SU-DHL-6 (cell line): ENCODE results near the gene INSR.

ENCODE experiments used
- H2AFZ ChIP-seq: fragments of 200-600 bp; sonication (generic); 2 replicates; pipeline ENCODE4 v1.6.1; 2014; ENCODE audit warnings: low read depth, mild to moderate bottlenecking, moderate library complexity, mixed read lengths, antibody characterized with exemption, low read length; ENCODE audit not compliant: severe bottlenecking
- H3F3A ChIP-seq: fragments of 200-600 bp; shearing (Covaris generic); 2 replicates; pipeline ENCODE4 v1.6.0; 2016; ENCODE audit warnings: antibody characterized with exemption, mild to moderate bottlenecking; ENCODE audit not compliant: insufficient read depth
- H3K27ac ChIP-seq: fragments of 200-600 bp; sonication (generic); 2 replicates; pipeline ENCODE4 v1.5.1; 2016; ENCODE audit warnings: low read depth, mild to moderate bottlenecking, low read length, moderate library complexity, mixed read lengths
- H3K27me3 ChIP-seq: fragments of 200-600 bp; sonication (generic), shearing (Covaris generic); 2 replicates; pipeline ENCODE4 v1.6.0; 2014; ENCODE audit warnings: mild to moderate bottlenecking, low read length
- H3K36me3 ChIP-seq: fragments of 200-600 bp; sonication (generic); 2 replicates; pipeline ENCODE4 v1.6.1; 2014; ENCODE audit warnings: mild to moderate bottlenecking, low read length, mixed read lengths
- H3K4me2 ChIP-seq: fragments of 300-600, 200-600 bp; shearing (Covaris generic), sonication (generic); 2 replicates; pipeline ENCODE4 v1.6.0; 2014; ENCODE audit warnings: low read length, low read depth, mild to moderate bottlenecking; ENCODE audit not compliant: poor library complexity, severe bottlenecking
- H3K4me3 ChIP-seq: fragments of 200-600 bp; sonication (generic); 2 replicates; pipeline ENCODE4 v1.5.1; 2014; ENCODE audit warnings: antibody characterized with exemption, low read length, mild to moderate bottlenecking, mixed read lengths; ENCODE audit not compliant: insufficient read depth, poor library complexity, severe bottlenecking
- H3K79me2 ChIP-seq: fragments of 200-600 bp; sonication (generic); 2 replicates; pipeline ENCODE4 v1.6.1; 2014; ENCODE audit warnings: mild to moderate bottlenecking, low read length, moderate library complexity; ENCODE audit not compliant: insufficient read depth
- H3K9ac ChIP-seq: fragments of 200-600 bp; sonication (generic); 2 replicates; pipeline ENCODE4 v1.7.0; 2014; ENCODE audit warnings: mild to moderate bottlenecking, low read length
- H3K9me2 ChIP-seq: fragments of 200-600 bp; sonication (generic); replicated peaks from 2 replicates; pipeline ENCODE4 v1.6.1; 2014; ENCODE audit warnings: low read length; ENCODE audit not compliant: insufficient read depth
- H3K9me3 ChIP-seq: fragments of 200-600 bp; sonication (generic); 2 replicates; pipeline ENCODE4 v1.6.1; 2014; ENCODE audit warnings: low read length, mixed read lengths; ENCODE audit not compliant: insufficient read depth
- H4K20me1 ChIP-seq: fragments of 200-600 bp; sonication (generic); 2 replicates; pipeline ENCODE4 v1.6.1; 2014; ENCODE audit warnings: low read depth, mild to moderate bottlenecking, antibody characterized with exemption, low read length, moderate library complexity, mixed read lengths
- EZH2phosphoT487 ChIP-seq: fragments of 200-600 bp; sonication (generic), shearing (Covaris generic); conservative IDR thresholded peaks from 2 replicates; pipeline ENCODE4 v1.6.1; 2018; ENCODE audit warnings: mild to moderate bottlenecking, antibody characterized with exemption, low read length, moderate library complexity, mixed read lengths
- TF ChIP-seq, protein P1 (sequence below): fragments of 200-600 bp; sonication (generic); IDR thresholded peaks from one replicate; pipeline ENCODE4 v1.5.1; 2017; ENCODE audit warnings: antibody characterized with exemption, mild to moderate bottlenecking, low read length, moderate library complexity; ENCODE audit not compliant: insufficient read depth, poor library complexity, severe bottlenecking

Gene INSR

DNA sequence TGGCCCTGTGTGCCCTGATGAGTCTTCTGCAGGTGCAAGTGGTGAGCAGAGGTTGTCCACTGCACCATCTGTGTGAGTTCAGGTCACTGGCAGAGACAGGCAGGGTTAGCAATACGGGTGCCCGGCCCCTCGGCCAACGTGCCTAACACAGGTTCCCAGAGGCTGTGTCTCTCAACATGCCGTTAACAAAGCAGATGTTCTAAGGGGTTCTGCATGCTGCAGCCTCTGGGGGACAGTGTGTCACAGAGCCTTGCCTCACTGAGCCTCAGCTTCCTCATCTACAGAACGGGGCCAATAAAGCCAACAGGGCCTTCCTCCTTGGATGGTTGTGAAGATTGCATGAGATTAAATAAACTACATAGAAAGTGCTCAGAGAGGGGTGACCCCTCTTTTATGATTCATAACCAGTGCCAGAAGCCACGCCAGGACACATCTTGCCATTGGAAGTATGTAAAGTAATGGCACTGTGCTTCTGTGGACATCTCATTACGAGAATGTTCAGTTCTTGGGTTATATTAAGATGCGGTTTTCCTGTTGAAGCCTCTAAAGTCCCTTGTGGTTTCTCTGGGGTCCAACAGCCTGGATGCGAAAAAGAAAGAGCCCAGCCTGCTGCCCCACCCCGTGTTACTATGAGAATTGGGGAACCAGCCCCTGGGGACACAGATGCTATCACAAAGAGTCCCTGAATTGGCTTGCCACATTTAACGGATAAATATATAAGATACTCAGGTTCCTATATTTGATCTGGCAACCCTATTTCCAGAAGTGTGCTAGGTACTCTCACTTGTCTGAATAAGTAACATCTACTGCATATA is 43.4 kb upstream of the INSR start:
- H3K27me3 ChIP-seq: no peaks in the 10 kb centered on the region
- H3K27ac ChIP-seq: peak overlapping the region; percentile 99
- no peaks in the 10 kb centered on the region for H3K9me3 ChIP-seq
- no peaks in the 10 kb centered on the region for H3K9me2 ChIP-seq
- H3K4me3 ChIP-seq: peak overlapping the region; percentile 33
- no peak overlapping the region for H2AFZ ChIP-seq
- H3K9ac ChIP-seq: peak overlapping the region; percentile 44
- H4K20me1 ChIP-seq: no peaks in the 10 kb centered on the region
- no peaks in the 10 kb centered on the region for H3K36me3 ChIP-seq
- TF ChIP-seq, protein P1, sequence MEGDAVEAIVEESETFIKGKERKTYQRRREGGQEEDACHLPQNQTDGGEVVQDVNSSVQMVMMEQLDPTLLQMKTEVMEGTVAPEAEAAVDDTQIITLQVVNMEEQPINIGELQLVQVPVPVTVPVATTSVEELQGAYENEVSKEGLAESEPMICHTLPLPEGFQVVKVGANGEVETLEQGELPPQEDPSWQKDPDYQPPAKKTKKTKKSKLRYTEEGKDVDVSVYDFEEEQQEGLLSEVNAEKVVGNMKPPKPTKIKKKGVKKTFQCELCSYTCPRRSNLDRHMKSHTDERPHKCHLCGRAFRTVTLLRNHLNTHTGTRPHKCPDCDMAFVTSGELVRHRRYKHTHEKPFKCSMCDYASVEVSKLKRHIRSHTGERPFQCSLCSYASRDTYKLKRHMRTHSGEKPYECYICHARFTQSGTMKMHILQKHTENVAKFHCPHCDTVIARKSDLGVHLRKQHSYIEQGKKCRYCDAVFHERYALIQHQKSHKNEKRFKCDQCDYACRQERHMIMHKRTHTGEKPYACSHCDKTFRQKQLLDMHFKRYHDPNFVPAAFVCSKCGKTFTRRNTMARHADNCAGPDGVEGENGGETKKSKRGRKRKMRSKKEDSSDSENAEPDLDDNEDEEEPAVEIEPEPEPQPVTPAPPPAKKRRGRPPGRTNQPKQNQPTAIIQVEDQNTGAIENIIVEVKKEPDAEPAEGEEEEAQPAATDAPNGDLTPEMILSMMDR: peak; percentile 19
- TF ChIP-seq EZH2phosphoT487: no peak
- peaks cover 70% of the 10 kb centered on the region for H3F3A ChIP-seq
- peak overlapping the region; percentile 71 for H3K4me2 ChIP-seq
- no peaks in the 10 kb centered on the region for H3K79me2 ChIP-seq

DNA sequence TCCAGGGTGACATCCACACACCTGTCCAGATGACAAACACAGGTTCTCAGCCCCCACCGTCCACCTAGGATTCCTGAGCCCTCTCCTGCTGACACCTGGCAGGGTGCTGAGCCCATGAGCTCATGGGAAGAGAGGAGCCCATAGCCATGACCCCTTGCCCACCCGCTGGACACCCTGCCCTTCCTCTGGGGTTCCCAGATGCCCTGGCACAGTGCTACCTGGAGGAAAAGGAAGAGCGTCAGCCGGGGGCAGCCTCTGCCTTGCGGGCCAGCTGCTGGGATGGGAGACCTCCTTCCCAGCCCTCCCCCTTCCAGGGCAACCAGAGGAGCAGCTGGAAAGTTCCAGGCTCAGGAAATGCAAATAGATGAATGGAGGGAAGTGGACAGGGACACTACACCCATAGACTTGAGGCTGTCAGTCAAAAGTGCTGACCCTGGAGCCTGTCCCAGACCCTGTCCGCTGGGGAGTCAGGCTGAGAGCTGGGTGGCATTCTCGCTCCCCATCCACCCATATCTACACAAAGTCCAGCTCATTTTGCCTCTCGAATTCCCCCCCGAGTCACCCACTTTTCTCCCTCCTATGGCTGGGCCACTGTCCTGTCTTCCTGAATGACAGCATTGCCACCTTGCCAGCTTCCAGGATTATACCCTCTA is 42.2 kb upstream of the INSR start:
- no peaks in the 10 kb centered on the region for H3K27me3 ChIP-seq
- peak overlapping the region; percentile 99 for H3K27ac ChIP-seq
- H3K4me2 ChIP-seq: peak overlapping the region; percentile 71
- no peak overlapping the region for H2AFZ ChIP-seq
- H3K79me2 ChIP-seq: no peaks in the 10 kb centered on the region
- H3K9me3 ChIP-seq: no peaks in the 10 kb centered on the region; the same call in 1 of the 2 replicates
- TF ChIP-seq EZH2phosphoT487: no peak
- H3K9me2 ChIP-seq: no peaks in the 10 kb centered on the region
- H4K20me1 ChIP-seq: no peaks in the 10 kb centered on the region
- peak overlapping the region; percentile 44 for H3K9ac ChIP-seq
- no peak overlapping the region for H3K4me3 ChIP-seq
- H3F3A ChIP-seq: peaks cover 65% of the 10 kb centered on the region
- no peaks in the 10 kb centered on the region for H3K36me3 ChIP-seq

DNA sequence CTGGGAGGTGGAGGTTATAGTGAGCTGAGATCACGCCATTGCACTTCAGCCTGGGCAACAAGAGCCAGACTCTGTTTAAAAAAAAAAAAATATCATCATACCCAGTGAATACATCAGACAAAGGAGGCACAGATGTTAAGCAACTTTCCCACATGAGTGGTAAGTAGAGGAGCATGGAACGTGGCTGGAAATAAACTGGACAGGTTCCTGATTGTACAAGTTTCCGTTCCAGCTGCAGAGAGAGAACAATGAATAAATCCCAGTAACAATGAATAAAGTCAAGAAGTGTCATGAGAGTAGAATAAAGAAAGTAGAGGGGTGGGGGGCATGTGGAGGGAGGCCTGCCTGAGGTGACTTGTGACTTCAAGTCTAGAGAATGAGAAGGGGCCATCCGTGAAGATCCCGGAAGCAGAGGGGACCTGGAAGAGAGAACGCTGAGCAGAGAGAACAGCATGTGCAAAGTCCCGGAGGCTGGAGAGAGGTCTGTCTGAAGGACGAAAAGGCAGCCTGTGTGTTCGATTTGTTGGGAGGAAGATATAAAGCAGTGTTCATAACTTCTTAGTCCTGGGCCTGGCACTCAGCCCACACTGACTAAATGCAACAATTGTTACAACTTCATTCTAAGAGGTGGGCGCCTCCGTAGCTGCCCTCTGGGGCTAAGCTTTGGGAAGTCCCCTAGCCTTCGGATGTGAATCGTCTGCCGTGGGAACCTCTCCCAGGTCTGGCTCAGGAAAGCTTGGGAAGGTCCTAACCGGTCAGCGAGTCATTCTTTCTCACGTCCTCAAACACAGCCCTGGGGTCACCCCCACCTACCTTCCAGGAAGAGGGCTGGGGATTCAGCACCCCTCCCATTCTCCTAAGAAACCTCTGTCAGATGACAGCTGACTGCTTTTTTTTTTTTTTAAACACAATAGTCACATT is 39.2 kb upstream of the INSR start:
- Histone ChIP-seq H3K27me3 (no peaks in the 10 kb centered on the region), H3K36me3 (no peaks in the 10 kb centered on the region), H3K4me2 (peak overlapping the region; percentile 18), H3K4me3 (no peak overlapping the region), H3K9ac (0 out of 2 replicates have a peak overlapping the region, but pooled peaks have one; percentile 2), H2AFZ (peak overlapping the region; percentile 6), H3K9me3 (no peaks in the 10 kb centered on the region; the same call in 1 of the 2 replicates), H3K27ac (peak overlapping the region; percentile 67), H3F3A (peaks cover 54% of the 10 kb centered on the region), H3K9me2 (no peaks in the 10 kb centered on the region), H4K20me1 (no peaks in the 10 kb centered on the region), H3K79me2 (no peaks in the 10 kb centered on the region)
- TF ChIP-seq, protein P1: no peak
- no peak for TF ChIP-seq EZH2phosphoT487
